Measurements from ENCODE around the gene PXK. TPM values are rescaled to one million over a fixed set of nuclear protein-coding genes. Genes with fewer than 3 reads are reported as not detected.
A peak's percentile ranks its signal among the peaks of the same experiment; 100 is the strongest.
"Not testable (repeated sequence)": the region's sequence is repeated elsewhere in the genome, so short reads cannot be mapped to it uniquely, and the experiment has no call there.

The PXK gene
- 10 to 100 TPM; 26.6 to 27.6 (median 27.1) TPM for polyA plus RNA-seq (ENCODE audit: insufficient read length in 3 of 3)

- peak in 2 of 3 donors; percentile 48 to 62 for DNase-seq (ENCODE audit: low read depth in 3 of 3, low spot score in 2 of 3)
Measured at GRCh38 chr3:58332575-58333188, at the start of gene PXK. PXK (plus strand) TSS chr3:58332892; CDS start chr3:58332989, 97 bp downstream.

- DNase-seq (ENCODE audit: low read depth in 3 of 3, low spot score in 2 of 3) = no peak
Measured at GRCh38 chr3:58285334-58285733, 47.4 kb upstream of the PXK start.

GRCh38 chr3:58287354-58287753 lies 45.3 kb upstream of the PXK start:
- no peak for DNase-seq (ENCODE audit: low read depth in 3 of 3, low spot score in 2 of 3)

GRCh38 chr3:58288011-58288728 lies 44.5 kb upstream of the PXK start:
- DNase-seq (ENCODE audit: low read depth in 3 of 3, low spot score in 2 of 3) = no peak

GRCh38 chr3:58288964-58289613 lies 43.6 kb upstream of the PXK start:
- DNase-seq (ENCODE audit: low read depth in 3 of 3, low spot score in 2 of 3) = not testable (repeated sequence)

GRCh38 chr3:58290446-58290845 lies 42.2 kb upstream of the PXK start:
- not testable (repeated sequence) for DNase-seq (ENCODE audit: low read depth in 3 of 3, low spot score in 2 of 3)

GRCh38 chr3:58291671-58292338 lies 40.9 kb upstream of the PXK start:
- DNase-seq (ENCODE audit: low read depth in 3 of 3, low spot score in 2 of 3) = no peak

- DNase-seq (ENCODE audit: low read depth in 3 of 3, low spot score in 2 of 3) = no peak
Measured at GRCh38 chr3:58292866-58293265, 39.8 kb upstream of the PXK start.

GRCh38 chr3:58293516-58293915 lies 39.2 kb upstream of the PXK start:
- DNase-seq (ENCODE audit: low read depth in 3 of 3, low spot score in 2 of 3) = no peak

- DNase-seq (ENCODE audit: low read depth in 3 of 3, low spot score in 2 of 3) = no peak
Measured at GRCh38 chr3:58296269-58296668, 36.4 kb upstream of the PXK start.

- DNase-seq (ENCODE audit: low read depth in 3 of 3, low spot score in 2 of 3) = no peak
Measured at GRCh38 chr3:58296843-58297242, 35.8 kb upstream of the PXK start.

- no peak for DNase-seq (ENCODE audit: low read depth in 3 of 3, low spot score in 2 of 3)
Measured at GRCh38 chr3:58298190-58298589, 34.5 kb upstream of the PXK start.

GRCh38 chr3:58299075-58299474 lies 33.6 kb upstream of the PXK start:
- no peak for DNase-seq (ENCODE audit: low read depth in 3 of 3, low spot score in 2 of 3)

- DNase-seq (ENCODE audit: low read depth in 3 of 3, low spot score in 2 of 3) = no peak
Measured at GRCh38 chr3:58299839-58300516, 32.7 kb upstream of the PXK start.

- DNase-seq (ENCODE audit: low read depth in 3 of 3, low spot score in 2 of 3) = peak; percentile 97 to 98 (median 98)
Measured at GRCh38 chr3:58305882-58306711, 26.6 kb upstream of the PXK start, which contains the start of the genes HTD2 and RPP14. HTD2 (plus strand) TSS chr3:58306520; CDS start chr3:58317614, 11,094 bp downstream. RPP14 (plus strand) TSS chr3:58306245; CDS start chr3:58310330, 4,085 bp downstream.

- DNase-seq (ENCODE audit: low read depth in 3 of 3, low spot score in 2 of 3) = no peak
Measured at GRCh38 chr3:58307639-58308215, 25.0 kb upstream of the PXK start.

- no peak for DNase-seq (ENCODE audit: low read depth in 3 of 3, low spot score in 2 of 3)
Measured at GRCh38 chr3:58308728-58309127, 24.0 kb upstream of the PXK start.

GRCh38 chr3:58317811-58318210 lies 14.9 kb upstream of the PXK start:
- DNase-seq (ENCODE audit: low read depth in 3 of 3, low spot score in 2 of 3) = no peak

GRCh38 chr3:58321791-58322190 lies 10.9 kb upstream of the PXK start:
- no peak for DNase-seq (ENCODE audit: low read depth in 3 of 3, low spot score in 2 of 3)
